Stimulated activated CD4-positive, alpha-beta T cell treated with anti-CD3 and anti-CD28 coated beads, Interleukin-4, amount 100 ng/mL, for 48 hours (primary cell): ENCODE measurements around the gene OPRL1.

Experiments used
- DNase-seq, 2 donors: peaks; one replicate each; pipeline ENCODE4 v3.0.0-alpha.2; 2020; ENCODE audit warnings: low read depth in 2 of 2

OPRL1 gene

GRCh38 chr20:64140061-64140931 lies 60.4 kb downstream of the OPRL1 start:
- DNase-seq = no peak

GRCh38 chr20:64140956-64141355 lies 61.1 kb downstream of the OPRL1 start:
- no peak for DNase-seq

GRCh38 chr20:64142590-64142989 lies 62.7 kb downstream of the OPRL1 start:
- no peak for DNase-seq

DNA sequence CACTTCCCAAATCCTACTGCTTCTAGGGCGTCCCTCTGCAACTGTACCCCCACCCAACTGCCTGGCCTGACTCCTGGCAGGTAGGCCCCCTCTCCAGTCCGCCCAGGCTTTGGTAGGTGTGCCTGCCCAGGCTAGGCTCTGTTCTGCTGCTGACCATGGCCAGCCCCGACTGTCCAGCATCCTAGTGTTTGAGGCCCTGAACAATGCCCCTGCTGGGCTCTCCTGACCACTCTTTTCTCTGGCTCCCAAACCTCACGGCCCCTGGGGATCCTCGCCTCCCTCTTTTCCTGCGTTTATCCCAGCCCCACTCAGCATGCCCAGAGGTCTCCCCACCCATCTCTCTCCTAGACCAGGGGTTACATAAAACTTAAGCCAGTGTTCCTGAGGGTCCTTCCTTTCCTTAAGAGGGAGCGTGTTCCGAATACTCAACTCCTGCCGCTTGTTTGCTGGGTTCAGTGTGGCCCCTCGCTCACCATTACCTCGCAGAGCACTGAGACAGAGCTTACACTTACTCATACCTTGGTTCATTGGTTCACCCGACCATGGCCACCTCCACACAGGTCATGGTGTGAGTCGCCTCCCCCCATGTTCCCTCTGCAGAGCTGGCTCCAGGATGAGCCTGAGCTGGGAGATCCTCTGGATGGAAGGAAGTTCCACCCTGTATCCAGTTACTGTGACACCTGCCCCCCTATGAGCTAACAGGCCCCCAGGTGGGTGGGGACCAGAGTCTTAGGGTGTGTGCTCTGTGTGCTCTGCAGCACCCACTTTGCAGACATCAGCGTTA lies 63.3 kb downstream of the OPRL1 start:
- DNase-seq = no peak

DNA sequence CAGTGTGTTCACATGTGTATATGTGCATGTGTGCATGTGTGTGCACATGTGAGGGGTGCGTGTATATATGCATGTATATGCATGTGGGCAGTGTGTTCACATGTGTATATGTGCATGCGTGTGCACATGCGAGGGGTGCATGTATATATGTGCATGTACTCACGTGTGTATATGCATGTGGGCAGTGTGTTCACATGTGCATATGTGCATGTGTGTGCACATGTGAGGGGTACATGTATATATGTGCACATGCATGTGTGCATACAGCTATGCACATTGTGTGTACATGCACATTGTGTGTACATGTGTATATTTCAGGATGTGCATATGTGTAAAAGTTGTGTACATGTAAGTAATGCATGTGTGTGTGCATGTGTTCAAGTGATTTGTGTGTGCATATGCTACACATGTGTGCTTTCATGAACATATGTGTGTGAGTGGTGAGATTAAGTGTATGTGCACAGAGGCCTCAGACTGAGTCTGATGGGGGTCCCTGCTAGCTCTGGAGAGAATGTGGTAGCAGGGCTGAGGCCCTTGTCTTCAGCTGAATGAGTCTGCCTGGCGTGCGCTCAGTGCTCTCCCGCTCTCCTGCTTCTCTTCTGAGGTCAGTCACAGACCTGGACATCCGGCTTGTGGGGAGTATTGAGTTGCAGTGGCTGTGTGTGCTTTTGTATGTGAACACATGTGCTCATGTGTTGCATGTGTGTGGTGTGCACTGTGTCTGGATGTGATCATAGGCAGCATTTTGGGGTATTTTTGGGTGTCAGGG lies 64.4 kb downstream of the OPRL1 start:
- DNase-seq = no peak

GRCh38 chr20:64145458-64146300 lies 65.8 kb downstream of the OPRL1 start:
- DNase-seq = peak in 1 of 2 donors; percentile 15

DNA sequence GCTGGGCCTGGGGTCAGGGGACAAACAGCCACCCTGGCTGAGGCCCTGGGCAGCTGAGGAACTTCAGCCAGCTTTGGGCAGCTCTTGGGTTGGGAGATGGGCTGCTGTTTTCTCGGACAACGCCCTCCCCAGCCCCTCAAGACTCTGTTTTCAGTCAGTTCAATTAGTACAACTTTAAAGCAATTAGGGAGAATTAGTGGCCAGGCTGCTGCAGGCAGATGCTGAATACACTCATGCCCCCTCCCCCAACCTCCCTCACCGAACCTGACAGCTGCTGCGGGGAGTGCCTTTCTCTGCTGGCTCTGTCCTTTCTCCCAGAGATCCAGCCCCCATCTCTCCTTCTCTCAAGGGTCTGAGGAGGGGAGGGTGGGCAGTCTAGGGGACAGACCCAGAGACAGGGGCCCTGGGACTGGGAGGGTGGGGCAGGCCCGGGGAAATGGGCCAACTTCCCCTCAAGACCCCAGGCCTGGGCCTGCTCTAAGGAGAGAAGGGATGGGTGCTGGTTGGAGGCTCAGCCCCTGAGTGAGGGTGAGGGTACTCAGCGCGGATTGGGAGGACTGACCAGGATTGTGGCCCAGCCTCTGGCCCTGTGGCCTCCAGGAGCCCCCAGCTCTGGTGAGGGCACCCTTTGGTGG lies 66.5 kb downstream of the OPRL1 start:
- no peak for DNase-seq

- DNase-seq = no peak
Observed at GRCh38 chr20:64146936-64147477, 67.1 kb downstream of the OPRL1 start.

GRCh38 chr20:64148581-64148980 lies 68.7 kb downstream of the OPRL1 start:
- DNase-seq = no peak

GRCh38 chr20:64149141-64149540 lies 69.3 kb downstream of the OPRL1 start:
- DNase-seq = no peak

GRCh38 chr20:64149809-64150560 lies 70.1 kb downstream of the OPRL1 start:
- no peak for DNase-seq
